T-cell (primary cell): ENCODE data around the gene EFNB2. TPM values are rescaled to one million over a fixed set of nuclear protein-coding genes. Genes with fewer than 3 reads are reported as not detected.

Experiments used
- ATAC-seq, 4 experiments: fragments of 200-7000 bp in 3 of 4; fragments of 150-1000 bp in 1 of 4; cut with Tn5 transposase; replicated peaks in 1 of 4; 1 replicate in 3 of 4; 2 replicates in 1 of 4; pipeline ENCODE4 v1.10.0; 2021; ENCODE audit warnings: moderate library complexity in 3 of 4, mild to moderate bottlenecking in 2 of 4, moderate number of reproducible peaks in 1 of 4
- CTCF ChIA-PET, 2 donors: fragments of 300-600 bp; sonication (Branson Sonifier 250); formaldehyde crosslinking; loops; one replicate each; lab custom pipeline; 2022; ENCODE audit warnings: antibody characterized with exemption in 2 of 2; lab: Charles Lee
- POLR2A ChIA-PET, 2 donors: fragments of 300-600 bp; sonication (Branson Sonifier 250); formaldehyde crosslinking; loops; one replicate each; lab custom pipeline; 2022; ENCODE audit warnings: antibody characterized with exemption in 2 of 2; lab: Charles Lee
- DNase-seq, 35 experiments: peaks; one replicate each; pipeline versions ENCODE4 v3.0.0 to v3.0.0-alpha.2; 2013 to 2023
- H3K27ac ChIP-seq: one replicate; pipeline ENCODE4 v1.5.1; 2013; ENCODE audit warnings: low read length
- H3K27me3 ChIP-seq, 2 experiments: replicated peaks in 1 of 2; 1 replicate in 1 of 2; 2 replicates in 1 of 2; pipeline versions ENCODE4 v1.6.1 to v1.7.0; 2013; ENCODE audit warnings: low read length in 1 of 2, mixed read lengths in 1 of 2; ENCODE audit not compliant: control insufficient read depth in 2 of 2, insufficient read depth in 2 of 2; ENCODE audit errors: extremely low read depth in 1 of 2
- H3K36me3 ChIP-seq, 2 donors: 1 replicate in 1 of 2; 2 replicates in 1 of 2; pipeline versions ENCODE4 v1.6.1 to v1.7.0; 2013; ENCODE audit warnings: low read length in 1 of 2; ENCODE audit not compliant: control insufficient read depth in 2 of 2, insufficient read depth in 1 of 2; ENCODE audit errors: extremely low read depth in 1 of 2
- H3K4me1 ChIP-seq, 2 experiments: 1 replicate in 1 of 2; 2 replicates in 1 of 2; pipeline versions ENCODE4 v1.6.1 to v1.7.0; 2013; ENCODE audit warnings: low read length in 2 of 2, mixed read lengths in 1 of 2; ENCODE audit not compliant: insufficient read depth in 2 of 2, control insufficient read depth in 1 of 2; ENCODE audit errors: extremely low read depth in 1 of 2
- H3K4me3 ChIP-seq, 2 donors: 1 replicate in 1 of 2; 2 replicates in 1 of 2; pipeline versions ENCODE4 v1.5.1 to v1.7.0; 2013; ENCODE audit warnings: mild to moderate bottlenecking in 2 of 2, low read length in 1 of 2, moderate library complexity in 1 of 2; ENCODE audit not compliant: control insufficient read depth in 1 of 2; ENCODE audit errors: extremely low read depth in 1 of 2
- H3K9me3 ChIP-seq: 2 replicates; pipeline ENCODE4 v1.7.0; 2013
- H3K27ac Mint-ChIP-seq, 2 donors: one replicate each; pipeline ENCODE4 v1.8.0; 2020 to 2021; ENCODE audit warnings: mild to moderate bottlenecking in 2 of 2, mixed read lengths in 2 of 2
- H3K27me3 Mint-ChIP-seq, 2 donors: one replicate each; pipeline ENCODE4 v1.8.0; 2021 to 2022; ENCODE audit warnings: mixed read lengths in 2 of 2
- H3K36me3 Mint-ChIP-seq: one replicate; pipeline ENCODE4 v1.8.0; 2021; ENCODE audit warnings: mixed read lengths
- H3K4me1 Mint-ChIP-seq, 3 donors: one replicate each; pipeline ENCODE4 v1.8.0; 2020 to 2022; ENCODE audit warnings: mixed read lengths in 3 of 3, mild to moderate bottlenecking in 1 of 3
- H3K4me3 Mint-ChIP-seq, 3 donors: one replicate each; pipeline ENCODE4 v1.8.0; 2020 to 2022; ENCODE audit warnings: mild to moderate bottlenecking in 3 of 3, mixed read lengths in 3 of 3, moderate library complexity in 3 of 3
- H3K9me3 Mint-ChIP-seq, 3 donors: one replicate each; pipeline ENCODE4 v1.8.0; 2020 to 2022; ENCODE audit warnings: mixed read lengths in 3 of 3
- WGBS: methylation state at CpG from one replicate; pipeline ENCODE4 v1.1.5; 2013; ENCODE audit warnings: missing lambda C conversion rate; ENCODE audit not compliant: insufficient coverage; 5-methylcytosine and 5-hydroxymethylcytosine counted together
- total RNA-seq, 35 experiments: library from RNA in 6 of 35; stranded (reverse) in 6 of 35; fragments of 120-200 nt in 1 of 35; gene quantifications; one replicate each; pipeline versions ENCODE4 v1.2.1 to v1.2.4 and lab custom pipeline; 2013 to 2026

Gene EFNB2
- total RNA-seq, 5 donors from 2014 or later (not counting 1 experiment from before 2014, with no cell fraction given): 0.18 to 0.47 (median 0.33) TPM

GRCh38 chr13:106462710-106463109 lies 72.8 kb downstream of the EFNB2 start:
- H3K27me3 ChIP-seq: no peaks in the 10 kb centered on the region
- WGBS: 100% methylated on average over 1 of the region's 3 CpGs
- no peak overlapping the region for H3K27ac ChIP-seq
- H3K27ac Mint-ChIP-seq: no peak overlapping the region
- H3K4me1 Mint-ChIP-seq: no peaks in the 10 kb centered on the region
- no peaks in the 10 kb centered on the region for H3K4me1 ChIP-seq
- H3K9me3 ChIP-seq: no peaks in the 10 kb centered on the region
- no peak overlapping the region for H3K4me3 ChIP-seq
- H3K9me3 Mint-ChIP-seq: no peaks in the 10 kb centered on the region
- ChIA-PET POLR2A (no interaction called here), CTCF (no interaction called here)
- no peaks in the 10 kb centered on the region for H3K36me3 ChIP-seq
- no peak for DNase-seq
- peaks cover 9 to 18% of the 10 kb centered on the region in 2 donors for H3K27me3 Mint-ChIP-seq
- no peak for ATAC-seq
- H3K4me3 Mint-ChIP-seq: no peak overlapping the region
- H3K36me3 Mint-ChIP-seq: no peaks in the 10 kb centered on the region

- no CpG with 5 or more reads among the region's 3 CpGs for WGBS
- POLR2A ChIA-PET: interaction anchor here in 1 of 2 donors (0.5 kb wide), 1 partner anchor 301 kb away, joined by 4 read pairs; no protein-coding TSS in a partner anchor
- no peaks in the 10 kb centered on the region for H3K4me1 ChIP-seq
- H3K4me3 ChIP-seq: no peak overlapping the region
- Mint-ChIP-seq H3K4me3 (no peak overlapping the region), H3K27me3 (peaks cover 16 to 27% of the 10 kb centered on the region in 2 donors), H3K9me3 (no peaks in the 10 kb centered on the region), H3K36me3 (no peaks in the 10 kb centered on the region), H3K4me1 (no peaks in the 10 kb centered on the region), H3K27ac (no peak overlapping the region)
- no peaks in the 10 kb centered on the region for H3K9me3 ChIP-seq
- no peak for DNase-seq
- no peaks in the 10 kb centered on the region for H3K36me3 ChIP-seq
- CTCF ChIA-PET: no interaction called here
- no peak overlapping the region for H3K27ac ChIP-seq
- ATAC-seq: no peak
- H3K27me3 ChIP-seq: peaks cover 0 to 12% of the 10 kb centered on the region in 2 experiments
These were observed 79.7 kb downstream of the EFNB2 start for GRCh38 chr13:106455777-106456176.

DNA sequence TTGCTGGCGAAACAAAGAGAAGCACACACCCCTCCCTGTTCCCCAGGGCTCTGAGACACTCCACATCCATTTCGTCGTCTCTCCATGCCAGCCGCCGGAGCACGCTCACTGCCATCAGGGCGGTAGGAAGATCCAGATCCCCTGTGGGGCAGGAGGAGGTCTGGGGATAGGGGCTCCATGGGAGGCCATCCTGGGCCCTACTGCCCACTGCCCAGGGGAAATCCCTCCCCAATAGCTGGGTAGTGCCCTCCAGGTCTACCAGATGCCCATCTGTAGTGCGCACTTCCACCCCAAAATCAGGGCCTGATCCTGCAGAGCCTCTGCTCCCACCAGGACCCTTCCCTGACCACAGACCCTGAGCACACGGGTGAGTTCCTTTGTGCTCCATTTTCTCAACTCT lies 80.3 kb downstream of the EFNB2 start:
- WGBS: 70% methylated on average over 2 of the region's 9 CpGs
- H3K27ac Mint-ChIP-seq: no peak overlapping the region
- peaks cover 16 to 27% of the 10 kb centered on the region in 2 donors for H3K27me3 Mint-ChIP-seq
- H3K27ac ChIP-seq: no peak overlapping the region
- no peaks in the 10 kb centered on the region for H3K4me1 ChIP-seq
- H3K36me3 ChIP-seq: no peaks in the 10 kb centered on the region
- no peak for DNase-seq
- no peak overlapping the region for H3K4me3 ChIP-seq
- H3K9me3 Mint-ChIP-seq: no peaks in the 10 kb centered on the region
- POLR2A ChIA-PET: no interaction called here
- CTCF ChIA-PET: no interaction called here
- H3K27me3 ChIP-seq: peaks cover 0 to 15% of the 10 kb centered on the region in 2 experiments
- H3K4me3 Mint-ChIP-seq: no peak overlapping the region
- no peak for ATAC-seq
- H3K4me1 Mint-ChIP-seq: no peaks in the 10 kb centered on the region
- no peaks in the 10 kb centered on the region for H3K9me3 ChIP-seq
- no peaks in the 10 kb centered on the region for H3K36me3 Mint-ChIP-seq

GRCh38 chr13:106453101-106453500 lies 82.4 kb downstream of the EFNB2 start:
- no peak overlapping the region for H3K4me3 Mint-ChIP-seq
- WGBS: 86% methylated on average over 6 of the region's 7 CpGs
- DNase-seq (no peak), ATAC-seq (no peak)
- no peaks in the 10 kb centered on the region for H3K4me1 Mint-ChIP-seq
- H3K27me3 Mint-ChIP-seq: peaks cover 11 to 23% of the 10 kb centered on the region in 2 donors
- no peaks in the 10 kb centered on the region for H3K36me3 Mint-ChIP-seq
- Histone ChIP-seq H3K27ac (no peak overlapping the region), H3K9me3 (no peaks in the 10 kb centered on the region), H3K4me1 (no peaks in the 10 kb centered on the region), H3K4me3 (no peak overlapping the region), H3K27me3 (peaks cover 0 to 19% of the 10 kb centered on the region in 2 experiments), H3K36me3 (no peaks in the 10 kb centered on the region)
- POLR2A ChIA-PET: no interaction called here
- no peak overlapping the region for H3K27ac Mint-ChIP-seq
- CTCF ChIA-PET: no interaction called here
- no peaks in the 10 kb centered on the region for H3K9me3 Mint-ChIP-seq

DNA sequence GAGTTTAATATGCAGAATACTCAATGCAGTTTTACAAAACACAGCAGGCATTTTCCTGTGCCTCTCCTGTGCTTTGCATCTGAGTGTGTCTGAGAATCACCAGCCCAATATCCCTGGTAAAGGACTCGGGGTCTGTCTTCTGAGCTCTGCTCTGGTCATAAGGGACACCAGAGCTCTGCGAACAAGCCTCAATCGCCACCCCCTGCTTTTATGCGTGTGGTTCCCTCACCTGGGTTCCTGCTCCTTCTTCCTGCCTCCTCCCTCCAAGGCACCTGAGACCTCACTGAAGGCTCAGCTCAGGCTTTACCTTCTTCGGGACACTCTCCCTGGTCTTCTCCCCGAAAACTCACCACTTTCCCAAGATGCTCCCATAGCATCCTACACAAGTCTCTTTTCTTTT lies 84.5 kb downstream of the EFNB2 start:
- Mint-ChIP-seq H3K4me3 (no peak overlapping the region), H3K9me3 (no peaks in the 10 kb centered on the region), H3K36me3 (no peaks in the 10 kb centered on the region), H3K27ac (no peak overlapping the region), H3K4me1 (no peaks in the 10 kb centered on the region), H3K27me3 (peaks cover 11 to 33% of the 10 kb centered on the region in 2 donors)
- ATAC-seq (peak in 1 of 4 experiments; percentile 27), DNase-seq (no peak)
- no peak overlapping the region for H3K27ac ChIP-seq
- H3K4me3 ChIP-seq: no peak overlapping the region
- H3K27me3 ChIP-seq: peaks cover 0 to 16% of the 10 kb centered on the region in 2 experiments
- H3K36me3 ChIP-seq: no peaks in the 10 kb centered on the region
- H3K4me1 ChIP-seq: no peaks in the 10 kb centered on the region
- H3K9me3 ChIP-seq: no peaks in the 10 kb centered on the region
- CTCF ChIA-PET: no interaction called here
- 88% methylated on average over 6 of the region's 6 CpGs for WGBS
- POLR2A ChIA-PET: no interaction called here

- ChIA-PET CTCF (no interaction called here), POLR2A (no interaction called here)
- no CpG with 5 or more reads among the region's 4 CpGs for WGBS
- no peak overlapping the region for H3K4me3 Mint-ChIP-seq
- no peak overlapping the region for H3K4me3 ChIP-seq
- H3K9me3 ChIP-seq: no peaks in the 10 kb centered on the region
- peaks cover 11 to 31% of the 10 kb centered on the region in 2 donors for H3K27me3 Mint-ChIP-seq
- H3K27me3 ChIP-seq: peaks cover 0 to 9% of the 10 kb centered on the region in 2 experiments
- no peaks in the 10 kb centered on the region for H3K36me3 Mint-ChIP-seq
- no peak overlapping the region for H3K27ac Mint-ChIP-seq
- H3K27ac ChIP-seq: no peak overlapping the region
- no peak for DNase-seq
- ATAC-seq: no peak
- no peaks in the 10 kb centered on the region for H3K9me3 Mint-ChIP-seq
- no peaks in the 10 kb centered on the region for H3K4me1 ChIP-seq
- H3K36me3 ChIP-seq: no peaks in the 10 kb centered on the region
- no peaks in the 10 kb centered on the region for H3K4me1 Mint-ChIP-seq
These were observed 86.4 kb downstream of the EFNB2 start for GRCh38 chr13:106449096-106449495.

DNA sequence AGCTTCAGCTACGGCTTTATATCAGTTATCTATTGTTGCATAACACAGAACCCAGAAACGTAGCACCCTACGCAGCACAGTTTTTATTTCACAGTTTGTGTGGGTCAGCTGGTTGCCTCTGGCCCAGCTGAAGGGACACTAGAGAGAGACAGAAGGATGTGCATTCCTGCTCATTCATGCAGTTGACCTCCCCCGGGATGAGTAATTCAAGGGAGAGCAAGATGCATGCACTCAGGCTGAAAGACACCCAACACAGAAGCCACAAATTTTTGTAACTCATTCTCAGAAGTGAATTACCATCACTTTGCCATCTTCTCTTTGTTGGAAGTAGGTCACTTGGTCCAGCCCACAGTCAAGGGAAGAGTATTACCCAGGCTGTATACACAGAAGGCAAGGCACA lies 89.5 kb downstream of the EFNB2 start:
- Mint-ChIP-seq H3K36me3 (no peaks in the 10 kb centered on the region), H3K4me3 (no peak overlapping the region), H3K27me3 (peaks cover 0 to 16% of the 10 kb centered on the region in 2 donors), H3K4me1 (no peaks in the 10 kb centered on the region), H3K27ac (no peak overlapping the region), H3K9me3 (no peaks in the 10 kb centered on the region)
- no peak for DNase-seq
- WGBS: no CpG with 5 or more reads among the region's 4 CpGs
- Histone ChIP-seq H3K27ac (no peak overlapping the region), H3K36me3 (no peaks in the 10 kb centered on the region), H3K4me3 (no peak overlapping the region), H3K4me1 (no peaks in the 10 kb centered on the region), H3K27me3 (peaks cover 0 to 7% of the 10 kb centered on the region in 2 experiments), H3K9me3 (no peaks in the 10 kb centered on the region)
- no peak for ATAC-seq
- ChIA-PET CTCF (no interaction called here), POLR2A (no interaction called here)
